ENCODE measurements around the gene CPEB3. TPM values are rescaled to one million over a fixed set of nuclear protein-coding genes. Genes with fewer than 3 reads are reported as not detected.

CPEB3 gene
- total and polyA plus RNA-seq, 12 donors: 0.71 to 17.6 (median 13.3) TPM

DNA sequence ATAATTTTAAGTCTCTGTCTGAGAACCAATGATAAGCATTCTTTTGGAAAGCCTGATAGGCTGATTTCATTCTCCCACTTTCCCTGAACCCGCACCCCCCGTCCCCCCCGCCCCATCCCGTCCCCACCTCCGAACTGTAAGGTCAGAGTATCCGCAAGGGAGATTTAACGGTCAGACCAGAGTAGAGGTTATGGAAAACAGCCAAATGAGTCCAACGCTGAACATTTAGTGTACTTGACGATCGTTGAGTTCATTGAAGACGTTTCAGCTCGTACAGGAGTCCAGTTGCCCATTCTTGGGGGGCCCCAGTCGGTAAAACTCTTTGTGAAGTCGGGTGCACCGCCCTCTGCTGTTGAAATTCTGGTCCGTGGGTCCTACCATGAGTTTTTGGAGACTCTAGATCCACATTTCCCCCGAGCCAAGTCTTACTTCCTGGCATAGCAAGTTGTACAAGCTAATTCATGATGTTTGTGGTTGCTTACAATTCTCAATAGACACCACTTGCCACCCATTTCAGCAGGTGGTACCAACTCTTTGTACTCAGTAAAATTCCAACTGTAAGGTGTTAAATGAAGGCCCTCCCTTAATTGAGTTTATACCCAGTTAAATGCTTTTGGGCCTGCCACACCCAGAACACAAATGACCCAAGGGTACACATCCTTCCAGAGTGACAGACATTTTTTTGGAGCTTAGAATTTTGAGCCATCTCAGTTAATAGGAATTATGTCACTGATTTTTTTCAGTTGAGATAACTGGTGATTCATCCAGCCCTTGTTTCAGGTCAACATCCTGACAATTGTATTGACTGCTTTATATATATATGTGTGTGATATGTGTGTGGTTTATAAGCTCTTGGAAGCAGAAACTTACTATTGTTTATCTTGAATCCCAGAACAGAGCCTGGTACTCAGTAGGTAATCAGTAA lies 1.3 kb upstream of the CPEB3 start:
- peak overlapping the region; percentile 79 to 99 (median 98) for H3K4me3 ChIP-seq
- H3K9me3 ChIP-seq: no peaks in the 10 kb centered on the region
- H3K4me1 ChIP-seq: peaks cover 0 to 36% (median 19%) of the 10 kb centered on the region in 9 donors
- intact Hi-C loops (cut with DNase I): loop anchor here in 9 of 10 donors (2.0 to 10.0 kb wide), 11 partner anchors 49 to 207 kb away; no protein-coding TSS in a partner anchor
- TF ChIP-seq CTCF (IDR thresholded peaks at IDR 0.05): peak; percentile 6 to 73 (median 56)
- WGBS, 2 donors: 0 to 1% methylated on average over 17 of the region's 17 CpGs
- ATAC-seq (peak in 6 of 8 donors; percentile 7 to 31 (median 14)), DNase-seq (peak; percentile 44 to 72)
- H3K36me3 ChIP-seq: peaks cover 0 to 26% (median 8%) of the 10 kb centered on the region in 9 donors
- no peaks in the 10 kb centered on the region for H3K27me3 ChIP-seq
- H3K27ac ChIP-seq: peak overlapping the region; percentile 87 to 99 (median 96)

GRCh38 chr10:92291616-92291865 lies 663 bp upstream of the CPEB3 start:
- no peaks in the 10 kb centered on the region for H3K27me3 ChIP-seq
- peak in 3 of 8 donors; percentile 3 to 8 (median 5) for ATAC-seq
- intact Hi-C loops (cut with DNase I): loop anchor here in 9 of 10 donors (2.0 to 10.0 kb wide), 11 partner anchors 49 to 207 kb away; no protein-coding TSS in a partner anchor
- no peaks in the 10 kb centered on the region for H3K9me3 ChIP-seq
- DNase-seq: peak in 1 of 2 donors; percentile 28
- 0 to 1% methylated on average over 10 of the region's 10 CpGs for WGBS, 2 donors
- no peak for TF ChIP-seq CTCF (IDR thresholded peaks at IDR 0.05)
- H3K27ac ChIP-seq: peak overlapping the region; percentile 87 to 99 (median 96)
- peak overlapping the region; percentile 79 to 99 (median 98) for H3K4me3 ChIP-seq
- peaks cover 0 to 25% (median 8%) of the 10 kb centered on the region in 9 donors for H3K36me3 ChIP-seq
- peaks cover 0 to 36% (median 17%) of the 10 kb centered on the region in 9 donors for H3K4me1 ChIP-seq

GRCh38 chr10:92290076-92290836 lies 622 bp downstream of the CPEB3 start:
- no peak for TF ChIP-seq CTCF (IDR thresholded peaks at IDR 0.05)
- no peaks in the 10 kb centered on the region for H3K27me3 ChIP-seq
- H3K4me1 ChIP-seq: peaks cover 0 to 28% (median 17%) of the 10 kb centered on the region in 9 donors
- H3K4me3 ChIP-seq: peak overlapping the region; percentile 79 to 99 (median 98)
- DNase-seq (peak in 1 of 2 donors; percentile 29), ATAC-seq (peak; percentile 13 to 55 (median 33))
- H3K36me3 ChIP-seq: peaks cover 0 to 24% (median 8%) of the 10 kb centered on the region in 9 donors
- peak overlapping the region; percentile 87 to 99 (median 96) for H3K27ac ChIP-seq
- intact Hi-C loops (cut with DNase I): loop anchor here in 9 of 10 donors (2.0 to 10.0 kb wide), 11 partner anchors 47 to 205 kb away; no protein-coding TSS in a partner anchor
- 1% methylated on average over 33 of the region's 33 CpGs for WGBS, 2 donors
- no peaks in the 10 kb centered on the region for H3K9me3 ChIP-seq

All from heart right ventricle (tissue), 16 donors.